GM23248 (cell line): ENCODE data around the gene C11orf71.

Source experiments
- EZH2 ChIP-seq: fragments of 200-600 bp; sonication (generic); IDR thresholded peaks from 2 replicates; pipeline ENCODE4 v1.6.1; 2018; ENCODE audit warnings: antibody characterized with exemption, mild to moderate bottlenecking; ENCODE audit not compliant: insufficient read depth, poor library complexity, severe bottlenecking
- EZH2phosphoT487 ChIP-seq: fragments of 200-600 bp; sonication (generic); IDR thresholded peaks from 2 replicates; pipeline ENCODE4 v1.6.1; 2018; ENCODE audit warnings: antibody characterized with exemption, moderate library complexity, mild to moderate bottlenecking, low read depth; ENCODE audit not compliant: insufficient read depth

GRCh38 chr11:114447892-114448291 is 47.6 kb upstream of the C11orf71 start:
- no peak for TF ChIP-seq EZH2phosphoT487
- no peak for TF ChIP-seq EZH2
